ENCODE data around the gene AR. TPM values are rescaled to one million over a fixed set of nuclear protein-coding genes. Genes with fewer than 3 reads are reported as not detected.

Gene AR
- total RNA-seq, 2 donors from 2014 or later: 1.5 to 2.2 TPM

- Mint-ChIP-seq H3K4me1 (peaks cover 7% of the 10 kb centered on the region), H3K9me3 (peaks cover 52% of the 10 kb centered on the region), H3K27me3 (ENCODE audit: insufficient read depth) (no peaks in the 10 kb centered on the region), H3K27ac (no peak overlapping the region), H3K4me3 (no peak overlapping the region), H3K36me3 (ENCODE audit: low read depth) (no peaks in the 10 kb centered on the region)
- Histone ChIP-seq H3K4me1 (ENCODE audit: control insufficient read depth, insufficient read depth, low read length) (no peaks in the 10 kb centered on the region), H3K36me3 (ENCODE audit: control insufficient read depth, insufficient read depth, low read length) (no peaks in the 10 kb centered on the region), H3K4me3 (ENCODE audit: low read length) (no peak overlapping the region), H3K9ac (ENCODE audit: extremely low read depth, low read length, poor library complexity, severe bottlenecking) (no peak overlapping the region), H3K27ac (ENCODE audit: low read depth, low read length) (no peak overlapping the region), H3K9me3 (ENCODE audit: control insufficient read depth, low read length) (no peaks in the 10 kb centered on the region), H3K27me3 (ENCODE audit: control insufficient read depth, insufficient read depth, low read length, poor library complexity, severe bottlenecking) (no peaks in the 10 kb centered on the region)
- TF ChIP-seq, protein P1, sequence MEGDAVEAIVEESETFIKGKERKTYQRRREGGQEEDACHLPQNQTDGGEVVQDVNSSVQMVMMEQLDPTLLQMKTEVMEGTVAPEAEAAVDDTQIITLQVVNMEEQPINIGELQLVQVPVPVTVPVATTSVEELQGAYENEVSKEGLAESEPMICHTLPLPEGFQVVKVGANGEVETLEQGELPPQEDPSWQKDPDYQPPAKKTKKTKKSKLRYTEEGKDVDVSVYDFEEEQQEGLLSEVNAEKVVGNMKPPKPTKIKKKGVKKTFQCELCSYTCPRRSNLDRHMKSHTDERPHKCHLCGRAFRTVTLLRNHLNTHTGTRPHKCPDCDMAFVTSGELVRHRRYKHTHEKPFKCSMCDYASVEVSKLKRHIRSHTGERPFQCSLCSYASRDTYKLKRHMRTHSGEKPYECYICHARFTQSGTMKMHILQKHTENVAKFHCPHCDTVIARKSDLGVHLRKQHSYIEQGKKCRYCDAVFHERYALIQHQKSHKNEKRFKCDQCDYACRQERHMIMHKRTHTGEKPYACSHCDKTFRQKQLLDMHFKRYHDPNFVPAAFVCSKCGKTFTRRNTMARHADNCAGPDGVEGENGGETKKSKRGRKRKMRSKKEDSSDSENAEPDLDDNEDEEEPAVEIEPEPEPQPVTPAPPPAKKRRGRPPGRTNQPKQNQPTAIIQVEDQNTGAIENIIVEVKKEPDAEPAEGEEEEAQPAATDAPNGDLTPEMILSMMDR (conservative IDR thresholded peaks at IDR 0.05): no peak
- WGBS, 2 experiments (ENCODE audit: insufficient coverage in 1 of 2, insufficient read length in 1 of 2): 71% methylated on average over 2 of the region's 2 CpGs; no CpG with 5 or more reads in 1 of the 2 experiments
- no peak for DNase-seq
Measured at GRCh38 chrX:67727576-67727975, 183.8 kb downstream of the AR start.

DNA sequence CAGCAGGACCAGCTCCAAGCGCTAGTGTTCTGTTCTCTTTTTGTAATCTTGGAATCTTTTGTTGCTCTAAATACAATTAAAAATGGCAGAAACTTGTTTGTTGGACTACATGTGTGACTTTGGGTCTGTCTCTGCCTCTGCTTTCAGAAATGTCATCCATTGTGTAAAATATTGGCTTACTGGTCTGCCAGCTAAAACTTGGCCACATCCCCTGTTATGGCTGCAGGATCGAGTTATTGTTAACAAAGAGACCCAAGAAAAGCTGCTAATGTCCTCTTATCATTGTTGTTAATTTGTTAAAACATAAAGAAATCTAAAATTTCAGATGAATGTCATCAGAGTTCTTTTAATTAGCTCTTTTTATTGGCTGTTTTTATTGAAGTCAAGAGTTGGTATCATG, 186.5 kb downstream of the AR start:
- no peak overlapping the region for H3K4me3 ChIP-seq (ENCODE audit: low read length)
- no peak overlapping the region for H3K4me3 Mint-ChIP-seq
- peaks cover 61% of the 10 kb centered on the region for H3K9me3 Mint-ChIP-seq
- H3K27me3 ChIP-seq (ENCODE audit: control insufficient read depth, insufficient read depth, low read length, poor library complexity, severe bottlenecking): no peaks in the 10 kb centered on the region
- no peak overlapping the region for H3K27ac Mint-ChIP-seq
- 100% methylated on average over 2 of the region's 2 CpGs; no CpG with 5 or more reads in 1 of the 2 experiments for WGBS, 2 experiments (ENCODE audit: insufficient coverage in 1 of 2, insufficient read length in 1 of 2)
- DNase-seq: no peak
- H3K4me1 ChIP-seq (ENCODE audit: control insufficient read depth, insufficient read depth, low read length): no peaks in the 10 kb centered on the region
- no peaks in the 10 kb centered on the region for H3K36me3 ChIP-seq (ENCODE audit: control insufficient read depth, insufficient read depth, low read length)
- no peaks in the 10 kb centered on the region for H3K36me3 Mint-ChIP-seq (ENCODE audit: low read depth)
- H3K4me1 Mint-ChIP-seq: peaks cover 2% of the 10 kb centered on the region
- H3K9me3 ChIP-seq (ENCODE audit: control insufficient read depth, low read length): no peaks in the 10 kb centered on the region
- TF ChIP-seq, protein P1 (conservative IDR thresholded peaks at IDR 0.05): no peak
- no peak overlapping the region for H3K9ac ChIP-seq (ENCODE audit: extremely low read depth, low read length, poor library complexity, severe bottlenecking)
- H3K27me3 Mint-ChIP-seq (ENCODE audit: insufficient read depth): peaks cover 2% of the 10 kb centered on the region
- H3K27ac ChIP-seq (ENCODE audit: low read depth, low read length): no peak overlapping the region

DNA sequence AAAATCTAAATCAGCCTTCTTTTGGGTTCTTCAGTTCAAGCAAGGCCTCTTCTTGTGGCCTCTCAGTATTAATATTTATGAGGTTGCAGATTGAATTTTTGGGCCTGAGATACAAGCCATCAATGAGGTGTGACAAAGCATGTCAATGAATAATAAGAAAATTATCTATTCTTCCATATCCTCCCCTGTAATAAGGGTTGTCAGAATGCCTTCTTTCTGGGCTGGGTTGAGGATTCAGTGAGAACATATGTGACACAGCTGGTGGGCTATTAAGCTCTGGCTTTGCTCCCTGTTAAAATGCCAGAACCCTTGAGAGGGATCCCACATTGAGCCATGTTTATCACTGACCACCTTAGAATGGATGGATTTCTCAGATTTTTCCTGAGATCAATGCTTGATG, 187.2 kb downstream of the AR start:
- TF ChIP-seq, protein P1 (conservative IDR thresholded peaks at IDR 0.05): no peak
- Mint-ChIP-seq H3K27ac (no peak overlapping the region), H3K9me3 (peaks cover 61% of the 10 kb centered on the region), H3K27me3 (ENCODE audit: insufficient read depth) (peaks cover 2% of the 10 kb centered on the region), H3K4me3 (no peak overlapping the region), H3K36me3 (ENCODE audit: low read depth) (no peaks in the 10 kb centered on the region), H3K4me1 (peaks cover 2% of the 10 kb centered on the region)
- H3K4me3 ChIP-seq (ENCODE audit: low read length): no peak overlapping the region
- no peaks in the 10 kb centered on the region for H3K36me3 ChIP-seq (ENCODE audit: control insufficient read depth, insufficient read depth, low read length)
- H3K27me3 ChIP-seq (ENCODE audit: control insufficient read depth, insufficient read depth, low read length, poor library complexity, severe bottlenecking): no peaks in the 10 kb centered on the region
- no peaks in the 10 kb centered on the region for H3K4me1 ChIP-seq (ENCODE audit: control insufficient read depth, insufficient read depth, low read length)
- DNase-seq: no peak
- H3K27ac ChIP-seq (ENCODE audit: low read depth, low read length): no peak overlapping the region
- H3K9me3 ChIP-seq (ENCODE audit: control insufficient read depth, low read length): no peaks in the 10 kb centered on the region
- H3K9ac ChIP-seq (ENCODE audit: extremely low read depth, low read length, poor library complexity, severe bottlenecking): no peak overlapping the region
